Tibial nerve (tissue), 4 donors: ENCODE data around the gene SEMA3B. TPM values are rescaled to one million over a fixed set of nuclear protein-coding genes. Genes with fewer than 3 reads are reported as not detected.

Experiments used
- DNase-seq, 2 donors: peaks; one replicate each; pipeline ENCODE4 v3.0.0-alpha.2; 2019; ENCODE audit warnings: low spot score in 2 of 2
- H3K27ac ChIP-seq, 4 donors: fragments of 200-600 bp; sonication (generic) in 3 of 4; one replicate each; pipeline ENCODE4 v1.5.1; 2017 to 2019; ENCODE audit warnings: mild to moderate bottlenecking in 1 of 4
- H3K27me3 ChIP-seq, 2 donors: fragments of 200-600 bp; sonication (generic) in 1 of 2; one replicate each; pipeline versions ENCODE4 v1.5.1 to v1.6.0; 2017 to 2019
- H3K36me3 ChIP-seq, 3 donors: fragments of 200-600 bp; sonication (generic); one replicate each; pipeline ENCODE4 v1.5.1; 2018 to 2019
- H3K4me1 ChIP-seq, 4 donors: fragments of 200-600 bp; sonication (generic) in 3 of 4; one replicate each; pipeline ENCODE4 v1.5.1; 2017 to 2019
- H3K4me3 ChIP-seq, 4 donors: fragments of 200-600 bp; sonication (generic) in 3 of 4; one replicate each; pipeline ENCODE4 v1.5.1; 2017 to 2019; ENCODE audit warnings: mild to moderate bottlenecking in 1 of 4, moderate library complexity in 1 of 4
- H3K9me3 ChIP-seq, 4 donors: fragments of 200-600 bp; sonication (generic) in 3 of 4; one replicate each; pipeline ENCODE4 v1.5.1; 2017 to 2019
- EP300 ChIP-seq, 2 donors: sonication (generic); formaldehyde crosslinking; IDR thresholded peaks; one replicate each; pipeline ENCODE4 v1.6.1; 2017; ENCODE audit warnings: antibody characterized with exemption in 2 of 2, mild to moderate bottlenecking in 1 of 2
- POLR2A ChIP-seq, 2 donors: fragments of 450-650 bp; IDR thresholded peaks; one replicate each; pipeline ENCODE4 v1.6.1; 2017; ENCODE audit warnings: antibody characterized with exemption in 2 of 2, mild to moderate bottlenecking in 2 of 2, moderate library complexity in 2 of 2
- WGBS, 2 donors: methylation state at CpG; one replicate each; pipeline ENCODE4 v1.1.5; 2018; 5-methylcytosine and 5-hydroxymethylcytosine counted together
- total RNA-seq, 4 donors: library from RNA; depleted of rRNA; stranded (reverse); fragments of >200 nt; gene quantifications; one replicate each; pipeline ENCODE4 v1.1.0, GENCODE V29; 2016
- TF ChIP-seq, protein P1 (sequence below), 5 experiments: fragments of 200-600 bp in 3 of 5; fragments of 450-650 bp in 2 of 5; sonication (generic) in 3 of 5; IDR thresholded peaks; one replicate each; pipeline ENCODE4 v1.5.1; 2016 to 2019; ENCODE audit warnings: antibody characterized with exemption in 5 of 5, mild to moderate bottlenecking in 3 of 5, moderate library complexity in 2 of 5

The SEMA3B gene
- total RNA-seq, 4 donors from 2014 or later: 251 to 334 (median 261) TPM

DNA sequence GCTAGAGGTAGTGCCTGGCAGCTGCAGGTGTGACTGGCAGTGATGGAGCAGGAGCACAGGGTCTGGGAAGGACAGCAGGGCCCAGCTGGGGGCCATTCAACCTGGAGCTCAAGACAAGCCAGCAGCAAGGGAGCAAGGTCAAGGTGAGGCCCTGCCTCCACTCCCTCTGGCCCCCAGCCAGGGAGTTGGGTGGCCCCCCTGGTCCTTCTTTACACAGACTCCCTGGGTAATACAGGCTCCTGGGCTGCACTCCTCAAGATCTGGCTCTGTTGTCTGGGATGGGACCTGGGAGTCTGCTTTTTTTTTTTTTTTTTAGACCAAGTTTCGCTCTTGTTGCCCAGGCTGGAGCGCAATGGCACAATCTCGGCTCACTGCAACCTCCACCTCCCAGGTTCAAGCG, 18.4 kb upstream of the SEMA3B start:
- TF ChIP-seq, protein P1, sequence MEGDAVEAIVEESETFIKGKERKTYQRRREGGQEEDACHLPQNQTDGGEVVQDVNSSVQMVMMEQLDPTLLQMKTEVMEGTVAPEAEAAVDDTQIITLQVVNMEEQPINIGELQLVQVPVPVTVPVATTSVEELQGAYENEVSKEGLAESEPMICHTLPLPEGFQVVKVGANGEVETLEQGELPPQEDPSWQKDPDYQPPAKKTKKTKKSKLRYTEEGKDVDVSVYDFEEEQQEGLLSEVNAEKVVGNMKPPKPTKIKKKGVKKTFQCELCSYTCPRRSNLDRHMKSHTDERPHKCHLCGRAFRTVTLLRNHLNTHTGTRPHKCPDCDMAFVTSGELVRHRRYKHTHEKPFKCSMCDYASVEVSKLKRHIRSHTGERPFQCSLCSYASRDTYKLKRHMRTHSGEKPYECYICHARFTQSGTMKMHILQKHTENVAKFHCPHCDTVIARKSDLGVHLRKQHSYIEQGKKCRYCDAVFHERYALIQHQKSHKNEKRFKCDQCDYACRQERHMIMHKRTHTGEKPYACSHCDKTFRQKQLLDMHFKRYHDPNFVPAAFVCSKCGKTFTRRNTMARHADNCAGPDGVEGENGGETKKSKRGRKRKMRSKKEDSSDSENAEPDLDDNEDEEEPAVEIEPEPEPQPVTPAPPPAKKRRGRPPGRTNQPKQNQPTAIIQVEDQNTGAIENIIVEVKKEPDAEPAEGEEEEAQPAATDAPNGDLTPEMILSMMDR (IDR thresholded peaks at IDR 0.05): no peak
- TF ChIP-seq EP300 (IDR thresholded peaks at IDR 0.05) (no peak), POLR2A (IDR thresholded peaks at IDR 0.05) (no peak)
- Histone ChIP-seq H3K9me3 (no peaks in the 10 kb centered on the region), H3K36me3 (peaks cover 0 to 58% (median 10%) of the 10 kb centered on the region in 3 donors), H3K4me3 (no peak overlapping the region), H3K4me1 (peaks cover 0 to 100% (median 81%) of the 10 kb centered on the region in 4 donors), H3K27me3 (no peaks in the 10 kb centered on the region), H3K27ac (peak overlapping the region in 3 of 4 donors; percentile 10 to 96 (median 84))
- no peak for DNase-seq
- WGBS, 2 donors: 94 to 97% methylated on average over 4 of the region's 4 CpGs

DNA sequence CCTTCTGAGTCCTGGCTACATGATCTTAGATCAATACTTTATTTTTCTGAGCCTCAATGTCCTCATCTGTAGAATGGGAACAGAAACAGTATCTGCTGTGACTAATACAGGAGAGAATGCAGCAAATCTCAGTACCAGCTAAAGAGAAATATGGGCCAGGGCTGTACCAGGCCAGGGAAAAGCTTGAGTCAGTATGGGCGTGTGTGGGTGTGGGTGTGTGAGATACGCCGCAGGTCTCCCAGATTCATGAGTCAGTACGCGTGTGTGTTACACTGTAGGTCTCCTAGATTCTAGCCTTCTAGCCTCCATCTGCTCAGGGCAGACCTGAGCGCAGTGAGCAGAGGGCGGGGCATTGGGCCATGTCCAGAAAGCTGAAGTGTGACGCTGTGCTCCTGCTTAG, 17.7 kb upstream of the SEMA3B start:
- no peak for TF ChIP-seq EP300 (IDR thresholded peaks at IDR 0.05)
- TF ChIP-seq POLR2A (IDR thresholded peaks at IDR 0.05): no peak
- TF ChIP-seq, protein P1 (IDR thresholded peaks at IDR 0.05): no peak
- WGBS, 2 donors: 72% methylated on average over 8 of the region's 8 CpGs
- Histone ChIP-seq H3K27ac (peak overlapping the region in 3 of 4 donors; percentile 13 to 96 (median 84)), H3K9me3 (no peaks in the 10 kb centered on the region), H3K4me1 (peaks cover 0 to 99% (median 76%) of the 10 kb centered on the region in 4 donors), H3K36me3 (peaks cover 0 to 65% (median 12%) of the 10 kb centered on the region in 3 donors), H3K27me3 (no peaks in the 10 kb centered on the region), H3K4me3 (no peak overlapping the region)
- DNase-seq: no peak

DNA sequence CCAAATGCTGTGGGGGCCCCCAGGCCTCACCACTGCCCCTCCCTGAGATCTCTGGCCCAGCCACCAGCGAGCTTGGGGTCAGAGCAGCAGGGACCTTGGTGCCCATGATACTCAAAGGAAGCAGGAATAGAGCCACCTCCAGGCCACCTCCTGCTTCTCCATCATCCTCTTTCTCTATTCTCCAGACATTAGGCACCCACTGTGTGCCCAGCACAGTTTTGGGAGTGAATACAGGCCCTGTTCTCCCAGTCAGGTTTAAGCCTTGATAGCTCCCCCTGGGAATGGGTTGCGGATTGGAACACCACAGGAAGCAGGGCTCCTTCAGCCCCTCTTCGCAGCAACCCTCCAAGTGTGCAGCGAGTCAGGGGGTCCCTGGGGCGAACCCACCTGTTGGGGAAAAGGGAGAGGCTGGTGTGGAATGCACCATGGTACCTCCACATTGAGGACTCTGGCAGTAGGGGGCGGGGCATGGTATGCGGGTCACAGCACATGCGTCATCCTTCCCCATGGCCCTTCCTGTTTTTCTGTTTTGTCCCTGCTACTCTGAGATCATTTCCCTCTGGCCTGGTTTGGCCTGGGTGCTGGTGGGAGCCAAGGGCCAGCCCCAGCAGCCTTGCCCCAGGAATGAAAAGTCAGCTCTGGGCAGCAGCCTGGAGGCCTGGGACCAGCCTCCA, 14.2 kb upstream of the SEMA3B start:
- DNase-seq: peak; percentile 63 to 68
- Histone ChIP-seq H3K27ac (peak overlapping the region; percentile 76 to 98 (median 86)), H3K4me1 (peaks cover 0 to 99% (median 65%) of the 10 kb centered on the region in 4 donors), H3K36me3 (peaks cover 0 to 78% (median 26%) of the 10 kb centered on the region in 3 donors), H3K27me3 (no peaks in the 10 kb centered on the region), H3K4me3 (no peak overlapping the region), H3K9me3 (no peaks in the 10 kb centered on the region)
- WGBS, 2 donors: 55 to 63% methylated on average over 8 of the region's 8 CpGs
- peak in 1 of 2 donors; percentile 39 for TF ChIP-seq POLR2A (IDR thresholded peaks at IDR 0.05)
- TF ChIP-seq, protein P1 (IDR thresholded peaks at IDR 0.05): no peak
- TF ChIP-seq EP300 (IDR thresholded peaks at IDR 0.05): peak; percentile 40 to 76

DNA sequence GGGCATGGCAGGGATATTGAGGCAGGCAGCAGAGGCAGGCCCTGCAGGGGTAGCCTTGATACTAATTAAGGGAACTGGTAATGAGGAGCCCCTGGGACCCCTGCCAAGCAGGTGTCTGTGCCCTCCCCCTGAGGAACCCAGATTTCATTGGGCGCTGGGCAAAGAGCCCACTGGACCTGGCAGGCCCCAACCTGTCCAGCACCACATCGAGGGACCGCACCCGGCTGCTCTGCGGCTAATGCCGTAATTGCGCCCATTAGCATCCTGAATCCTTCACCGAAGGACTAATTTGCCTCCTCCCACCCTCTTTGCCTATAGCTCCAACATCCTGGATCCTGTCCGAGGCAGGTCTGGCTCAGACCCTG, 13.7 kb upstream of the SEMA3B start:
- WGBS, 2 donors: 79 to 96% methylated on average over 9 of the region's 9 CpGs
- H3K4me1 ChIP-seq: peaks cover 0 to 96% (median 62%) of the 10 kb centered on the region in 4 donors
- no peaks in the 10 kb centered on the region for H3K9me3 ChIP-seq
- peaks cover 0 to 78% (median 26%) of the 10 kb centered on the region in 3 donors for H3K36me3 ChIP-seq
- H3K27me3 ChIP-seq: no peaks in the 10 kb centered on the region
- no peak overlapping the region for H3K4me3 ChIP-seq
- no peak for DNase-seq
- H3K27ac ChIP-seq: peak overlapping the region; percentile 76 to 98 (median 86)
- TF ChIP-seq POLR2A (IDR thresholded peaks at IDR 0.05) (no peak), EP300 (IDR thresholded peaks at IDR 0.05) (no peak)
- TF ChIP-seq, protein P1 (IDR thresholded peaks at IDR 0.05): no peak
